HPDE6-E6E7 (cell line): ENCODE data around the gene CKMT1A.

Source experiments
- DNase-seq: peaks from one replicate; pipeline ENCODE4 v3.0.0; 2011; ENCODE audit warnings: missing footprints; ENCODE audit errors: extremely low spot score

Gene CKMT1A

DNA sequence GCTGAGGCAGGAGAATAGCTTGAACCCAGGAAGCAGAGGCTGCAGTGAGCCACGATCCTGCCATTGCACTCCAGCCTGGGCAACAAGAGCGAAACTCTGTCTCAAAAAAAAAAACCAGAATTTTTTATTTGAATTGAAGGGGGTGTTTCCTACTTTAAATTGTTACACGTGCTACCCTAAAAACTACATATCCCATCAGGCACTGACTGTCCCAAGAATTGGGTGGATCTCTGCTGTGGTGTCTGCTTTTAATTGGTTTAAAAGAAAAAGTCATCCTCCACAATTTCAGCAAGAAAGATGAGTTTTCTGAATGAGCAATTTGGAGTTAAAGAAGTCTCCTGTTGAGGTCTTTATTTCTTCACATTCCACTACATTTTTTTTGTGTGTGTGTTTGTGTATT lies 54.7 kb downstream of the CKMT1A start:
- no peak for DNase-seq
